PFSK-1 (cell line): ENCODE results near the gene IGSF23.

Experiments used
- FOXP2 ChIP-seq: optimal IDR thresholded peaks from 2 replicates; pipeline ENCODE3; 2011; ENCODE audit warnings: borderline replicate concordance, control low read depth, inconsistent platforms; ENCODE audit not compliant: insufficient read depth; ENCODE audit errors: extremely low read length, extremely low read depth
- POLR2AphosphoS5 ChIP-seq: IDR thresholded peaks from 2 replicates; pipeline ENCODE4 v1.6.1; 2012; ENCODE audit warnings: low read depth, mild to moderate bottlenecking, control low read depth, low read length, moderate library complexity
- REST ChIP-seq, 2 experiments: IDR thresholded peaks; 2 replicates each; pipeline versions ENCODE4 v1.6.1 to v1.8.0; 2011 to 2012; ENCODE audit warnings: low read depth in 2 of 2, low read length in 2 of 2, control low read depth in 1 of 2, inconsistent platforms in 1 of 2, mild to moderate bottlenecking in 1 of 2, moderate library complexity in 1 of 2; ENCODE audit not compliant: insufficient read depth in 1 of 2
- SIN3A ChIP-seq: IDR thresholded peaks from 2 replicates; pipeline ENCODE4 v1.6.1; 2012; ENCODE audit warnings: mild to moderate bottlenecking, low read length, moderate library complexity, borderline replicate concordance; ENCODE audit not compliant: insufficient read depth
- TAF1 ChIP-seq: IDR thresholded peaks from 2 replicates; pipeline ENCODE4 v1.6.1; 2012; ENCODE audit warnings: low read length, control low read depth, borderline replicate concordance; ENCODE audit not compliant: insufficient read depth

IGSF23 gene

DNA sequence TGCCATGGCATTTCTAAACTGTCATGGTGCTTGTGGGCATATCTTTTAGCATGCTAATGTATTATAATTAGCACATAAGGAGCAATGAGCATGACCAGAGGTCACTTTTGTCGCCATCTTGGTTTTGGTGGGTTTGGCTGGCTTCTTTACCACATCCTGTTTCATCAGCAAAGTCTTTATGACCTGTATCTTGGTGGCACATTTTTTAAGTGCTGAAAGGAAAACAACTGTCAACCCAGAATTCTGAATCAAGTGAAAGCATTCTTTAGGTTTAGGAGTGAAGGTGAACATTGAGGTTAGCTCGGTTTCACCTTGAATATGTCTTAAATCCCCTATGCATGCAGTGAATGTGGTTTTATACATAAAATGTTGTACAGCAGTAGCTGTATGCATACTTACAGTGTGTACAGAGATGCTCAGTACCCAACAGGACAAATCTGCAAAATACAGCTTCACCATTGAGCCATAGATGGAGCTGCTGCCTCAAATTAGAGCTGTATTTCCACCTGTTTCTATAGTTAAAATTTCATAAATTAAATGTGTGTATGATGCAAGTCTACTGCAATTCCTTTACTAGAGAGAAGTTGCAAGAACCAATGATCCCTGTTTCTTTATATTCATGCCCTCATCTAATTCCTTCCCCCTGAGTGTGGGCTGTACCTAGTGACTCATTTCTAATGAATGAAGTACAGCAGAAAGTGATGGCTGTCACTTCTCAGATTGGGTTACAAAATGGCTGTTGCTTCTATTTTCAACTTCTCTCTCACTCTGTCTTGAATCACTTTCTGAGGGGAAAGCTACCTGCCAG is 25.2 kb upstream of the IGSF23 start:
- TF ChIP-seq POLR2AphosphoS5 (no peak), TAF1 (no peak), FOXP2 (no peak), SIN3A (no peak)

DNA sequence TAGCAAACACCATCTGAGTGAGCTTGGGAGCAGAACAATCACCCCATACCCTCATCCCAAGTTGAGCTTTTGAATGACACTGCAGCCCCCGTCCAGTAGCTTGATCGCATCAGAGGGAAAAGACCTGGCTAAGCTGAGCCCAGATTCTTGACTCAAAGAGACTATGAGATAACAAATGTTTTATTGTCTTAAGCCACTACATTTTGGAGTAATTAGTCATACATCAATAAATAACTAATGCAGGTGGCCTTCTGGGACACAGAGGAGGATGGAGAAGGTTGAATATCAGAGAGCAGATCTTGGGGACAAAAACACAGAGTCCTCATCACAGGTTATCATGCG is 24.6 kb upstream of the IGSF23 start:
- no peak for TF ChIP-seq REST (IDR thresholded peaks at IDR 0.05; ENCODE audit: insufficient read depth in 1 of 2, low read depth in 2 of 2, low read length in 2 of 2)
- TF ChIP-seq SIN3A = no peak
- TF ChIP-seq POLR2AphosphoS5 = no peak
- no peak for TF ChIP-seq FOXP2
- TF ChIP-seq TAF1 = no peak

- TF ChIP-seq POLR2AphosphoS5 = no peak
- no peak for TF ChIP-seq SIN3A
- no peak for TF ChIP-seq TAF1
- TF ChIP-seq REST (IDR thresholded peaks at IDR 0.05; ENCODE audit: insufficient read depth in 1 of 2, low read depth in 2 of 2, low read length in 2 of 2) = no peak
- no peak for TF ChIP-seq FOXP2
These were observed 22.9 kb upstream of the IGSF23 start for GRCh38 chr19:44590245-44591059.

DNA sequence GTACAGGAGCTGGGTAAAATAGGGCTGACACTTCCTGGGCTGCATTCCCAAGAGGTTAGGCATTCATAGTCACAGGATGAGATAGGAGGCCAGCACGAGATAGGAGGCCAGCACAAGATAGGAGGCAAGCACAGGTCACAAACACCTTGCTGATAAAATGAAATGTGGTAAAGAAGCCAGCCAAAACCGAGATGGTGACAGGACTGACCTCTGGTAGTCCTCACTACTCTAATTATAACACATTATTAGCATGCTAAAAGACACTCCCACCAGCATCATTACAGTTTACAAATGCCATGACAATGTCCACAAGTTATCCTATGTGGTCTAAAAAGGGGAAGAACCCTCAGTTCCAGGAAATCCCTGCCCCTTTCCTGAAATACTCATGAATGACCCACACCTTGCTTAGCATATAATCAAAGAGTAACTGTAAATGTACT is 20.9 kb upstream of the IGSF23 start:
- no peak for TF ChIP-seq REST (IDR thresholded peaks at IDR 0.05; ENCODE audit: insufficient read depth in 1 of 2, low read depth in 2 of 2, low read length in 2 of 2)

DNA sequence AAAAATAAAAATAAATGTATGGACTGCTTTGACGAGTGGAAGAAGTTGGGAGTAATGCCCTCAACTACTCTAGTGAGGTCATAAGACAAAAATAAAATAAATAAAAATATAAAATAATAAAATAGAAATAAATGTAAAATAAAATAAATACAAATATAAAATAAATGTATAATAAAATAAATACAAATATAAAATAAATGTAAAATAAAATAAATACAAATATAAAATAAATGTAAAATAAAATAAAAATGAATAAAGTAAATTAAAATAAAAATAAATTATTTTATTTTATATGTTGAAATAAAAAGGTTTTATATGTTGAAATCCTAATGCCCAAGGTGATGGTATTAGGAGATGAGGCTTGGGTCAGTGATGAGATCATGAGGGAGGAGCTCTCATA is 20.1 kb upstream of the IGSF23 start:
- TF ChIP-seq FOXP2 = no peak
- no peak for TF ChIP-seq REST (IDR thresholded peaks at IDR 0.05; ENCODE audit: insufficient read depth in 1 of 2, low read depth in 2 of 2, low read length in 2 of 2)
- TF ChIP-seq POLR2AphosphoS5 = no peak
- TF ChIP-seq SIN3A = no peak
- no peak for TF ChIP-seq TAF1
